Neural progenitor cell (in vitro differentiated cells): ENCODE measurements around the gene HS6ST3. TPM values are rescaled to one million over a fixed set of nuclear protein-coding genes. Genes with fewer than 3 reads are reported as not detected.

Source experiments
- DNase-seq: peaks from one replicate; pipeline ENCODE4 v3.0.0-alpha.2; 2016; ENCODE audit warnings: low spot score
- H2AFZ ChIP-seq: fragments of 200-600 bp; sonication (generic); replicated peaks from 2 replicates; pipeline ENCODE4 v1.6.1; 2016; ENCODE audit warnings: antibody characterized with exemption
- H3F3A ChIP-seq: fragments of 200-600 bp; sonication (generic); 2 replicates; pipeline ENCODE4 v1.6.1; 2016; ENCODE audit warnings: antibody characterized with exemption, low read depth
- H3K27ac ChIP-seq: fragments of 200-600 bp; sonication (generic); 2 replicates; pipeline ENCODE4 v1.5.1; 2016; ENCODE audit warnings: mild to moderate bottlenecking
- H3K27me3 ChIP-seq: fragments of 200-600 bp; sonication (generic); 2 replicates; pipeline ENCODE4 v1.6.1; 2016; ENCODE audit warnings: mild to moderate bottlenecking, moderate library complexity
- H3K36me3 ChIP-seq: fragments of 200-600 bp; sonication (generic); 2 replicates; pipeline ENCODE4 v1.5.1; 2016
- H3K4me1 ChIP-seq: fragments of 200-600 bp; sonication (generic); 2 replicates; pipeline ENCODE4 v1.6.1; 2016; ENCODE audit warnings: mixed run types
- H3K4me2 ChIP-seq: fragments of 200-600 bp; sonication (generic); 2 replicates; pipeline ENCODE4 v1.6.1; 2016
- H3K4me3 ChIP-seq: fragments of 200-600 bp; sonication (generic); 2 replicates; pipeline ENCODE4 v1.5.1; 2016
- H3K79me2 ChIP-seq: fragments of 200-600 bp; sonication (generic); 2 replicates; pipeline ENCODE4 v1.6.1; 2016; ENCODE audit warnings: low read depth
- H3K9ac ChIP-seq: fragments of 200-600 bp; sonication (generic); 2 replicates; pipeline ENCODE4 v1.6.1; 2016
- H3K9me3 ChIP-seq: fragments of 200-600 bp; sonication (generic); 2 replicates; pipeline ENCODE4 v1.5.1; 2016; ENCODE audit warnings: low read depth
- H4K20me1 ChIP-seq: fragments of 200-600 bp; sonication (generic); 2 replicates; pipeline ENCODE4 v1.6.1; 2016; ENCODE audit warnings: low read depth
- H3K27ac Mint-ChIP-seq: 3 replicates; pipeline ENCODE4 v1.8.0; 2021; ENCODE audit warnings: mixed read lengths
- H3K27me3 Mint-ChIP-seq: 2 replicates; pipeline ENCODE4 v1.8.0; 2022; ENCODE audit warnings: low read depth, mild to moderate bottlenecking, inconsistent platforms, moderate library complexity, mixed read lengths; ENCODE audit not compliant: insufficient read depth
- H3K36me3 Mint-ChIP-seq: 3 replicates; pipeline ENCODE4 v1.8.0; 2021; ENCODE audit warnings: mixed read lengths
- H3K4me1 Mint-ChIP-seq: 3 replicates; pipeline ENCODE4 v1.8.0; 2021; ENCODE audit warnings: mixed read lengths
- H3K4me3 Mint-ChIP-seq: 3 replicates; pipeline ENCODE4 v1.8.0; 2021; ENCODE audit warnings: mild to moderate bottlenecking, moderate library complexity, mixed read lengths
- H3K9me3 Mint-ChIP-seq: 3 replicates; pipeline ENCODE4 v1.8.0; 2020; ENCODE audit warnings: mixed read lengths
- EZH2 ChIP-seq: fragments of 200-600 bp; sonication (generic); IDR thresholded peaks from 2 replicates; pipeline ENCODE4 v1.6.1; 2017; ENCODE audit warnings: antibody characterized with exemption, mild to moderate bottlenecking, moderate library complexity
- EZH2phosphoT487 ChIP-seq: fragments of 200-600 bp; sonication (generic); IDR thresholded peaks from 2 replicates; pipeline ENCODE4 v1.6.1; 2017; ENCODE audit warnings: antibody characterized with exemption
- total RNA-seq: library from RNA; depleted of rRNA; stranded (reverse); fragments of >200 nt; gene quantifications from 2 replicates; pipeline ENCODE4 v1.2.3, GENCODE V29; 2015; ENCODE audit warnings: low replicate concordance
- TF ChIP-seq, protein P1 (sequence below): fragments of 200-600 bp; sonication (generic); IDR thresholded peaks from 2 replicates; pipeline ENCODE4 v1.5.1; 2017; ENCODE audit warnings: antibody characterized with exemption, mild to moderate bottlenecking

The HS6ST3 gene
- total RNA-seq, 1 donor from 2014 or later = 0.39 TPM

DNA sequence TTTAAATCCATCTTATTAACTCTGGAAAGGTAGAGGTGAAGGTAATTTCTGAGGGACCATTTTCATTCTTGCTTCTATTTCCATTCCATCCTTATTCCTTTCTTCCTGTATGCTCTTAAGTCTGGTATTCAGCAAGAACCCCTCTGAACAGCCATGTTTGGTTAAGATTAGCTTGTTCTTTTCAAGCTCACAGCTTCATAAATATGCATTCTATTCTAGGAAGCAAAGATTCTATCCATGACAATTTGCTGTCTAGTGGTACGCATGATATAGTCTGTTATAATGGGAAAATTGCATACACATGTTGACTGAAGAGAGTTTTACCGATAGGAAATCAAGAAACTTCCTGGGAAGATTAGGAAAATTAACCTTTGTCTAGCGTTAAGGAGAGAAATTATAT is 218.7 kb downstream of the HS6ST3 start:
- no peaks in the 10 kb centered on the region for H3K4me1 Mint-ChIP-seq
- no peaks in the 10 kb centered on the region for H3K36me3 Mint-ChIP-seq
- Histone ChIP-seq H3F3A (no peaks in the 10 kb centered on the region), H2AFZ (no peak overlapping the region), H3K79me2 (no peaks in the 10 kb centered on the region), H3K4me3 (no peak overlapping the region), H3K27ac (no peak overlapping the region), H3K9ac (no peak overlapping the region), H3K27me3 (no peaks in the 10 kb centered on the region), H3K36me3 (no peaks in the 10 kb centered on the region), H3K4me2 (no peak overlapping the region), H3K9me3 (no peaks in the 10 kb centered on the region), H3K4me1 (no peaks in the 10 kb centered on the region), H4K20me1 (no peaks in the 10 kb centered on the region)
- H3K27ac Mint-ChIP-seq = no peak overlapping the region
- H3K4me3 Mint-ChIP-seq = no peak overlapping the region
- H3K9me3 Mint-ChIP-seq = no peaks in the 10 kb centered on the region
- TF ChIP-seq EZH2 (no peak), EZH2phosphoT487 (no peak)
- TF ChIP-seq, protein P1, sequence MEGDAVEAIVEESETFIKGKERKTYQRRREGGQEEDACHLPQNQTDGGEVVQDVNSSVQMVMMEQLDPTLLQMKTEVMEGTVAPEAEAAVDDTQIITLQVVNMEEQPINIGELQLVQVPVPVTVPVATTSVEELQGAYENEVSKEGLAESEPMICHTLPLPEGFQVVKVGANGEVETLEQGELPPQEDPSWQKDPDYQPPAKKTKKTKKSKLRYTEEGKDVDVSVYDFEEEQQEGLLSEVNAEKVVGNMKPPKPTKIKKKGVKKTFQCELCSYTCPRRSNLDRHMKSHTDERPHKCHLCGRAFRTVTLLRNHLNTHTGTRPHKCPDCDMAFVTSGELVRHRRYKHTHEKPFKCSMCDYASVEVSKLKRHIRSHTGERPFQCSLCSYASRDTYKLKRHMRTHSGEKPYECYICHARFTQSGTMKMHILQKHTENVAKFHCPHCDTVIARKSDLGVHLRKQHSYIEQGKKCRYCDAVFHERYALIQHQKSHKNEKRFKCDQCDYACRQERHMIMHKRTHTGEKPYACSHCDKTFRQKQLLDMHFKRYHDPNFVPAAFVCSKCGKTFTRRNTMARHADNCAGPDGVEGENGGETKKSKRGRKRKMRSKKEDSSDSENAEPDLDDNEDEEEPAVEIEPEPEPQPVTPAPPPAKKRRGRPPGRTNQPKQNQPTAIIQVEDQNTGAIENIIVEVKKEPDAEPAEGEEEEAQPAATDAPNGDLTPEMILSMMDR = no peak
- no peak for DNase-seq
- H3K27me3 Mint-ChIP-seq = no peaks in the 10 kb centered on the region

DNA sequence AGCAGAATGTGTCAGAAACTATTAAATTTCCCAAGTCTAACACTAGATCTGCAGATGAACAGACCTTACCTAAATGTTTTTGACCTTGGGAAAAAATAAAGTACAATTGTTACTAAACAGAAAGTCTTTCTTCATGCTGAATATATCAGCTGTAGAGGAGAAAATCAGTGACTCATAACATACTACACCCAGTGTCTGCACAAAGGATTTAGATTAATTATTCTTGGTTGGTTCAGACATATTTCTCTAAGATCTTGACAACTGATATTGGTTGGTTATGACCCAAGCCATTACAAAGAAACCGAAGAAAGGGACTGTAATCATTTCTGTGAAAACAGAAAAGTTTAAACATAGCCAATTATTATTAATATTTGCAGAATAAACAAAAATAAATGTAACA is 225.1 kb downstream of the HS6ST3 start:
- Histone ChIP-seq H3K27me3 (no peaks in the 10 kb centered on the region), H3K36me3 (no peaks in the 10 kb centered on the region), H3K9ac (no peak overlapping the region), H3K4me2 (no peak overlapping the region), H4K20me1 (no peaks in the 10 kb centered on the region), H3F3A (no peaks in the 10 kb centered on the region), H3K27ac (no peak overlapping the region), H3K4me1 (no peaks in the 10 kb centered on the region), H2AFZ (no peak overlapping the region), H3K9me3 (no peaks in the 10 kb centered on the region), H3K79me2 (no peaks in the 10 kb centered on the region), H3K4me3 (no peak overlapping the region)
- TF ChIP-seq EZH2phosphoT487 (no peak), EZH2 (no peak)
- TF ChIP-seq, protein P1 = no peak
- no peak overlapping the region for H3K27ac Mint-ChIP-seq
- H3K4me3 Mint-ChIP-seq = no peak overlapping the region
- no peak for DNase-seq
- H3K4me1 Mint-ChIP-seq = no peaks in the 10 kb centered on the region
- no peaks in the 10 kb centered on the region for H3K9me3 Mint-ChIP-seq
- no peaks in the 10 kb centered on the region for H3K36me3 Mint-ChIP-seq
- H3K27me3 Mint-ChIP-seq = no peaks in the 10 kb centered on the region

DNA sequence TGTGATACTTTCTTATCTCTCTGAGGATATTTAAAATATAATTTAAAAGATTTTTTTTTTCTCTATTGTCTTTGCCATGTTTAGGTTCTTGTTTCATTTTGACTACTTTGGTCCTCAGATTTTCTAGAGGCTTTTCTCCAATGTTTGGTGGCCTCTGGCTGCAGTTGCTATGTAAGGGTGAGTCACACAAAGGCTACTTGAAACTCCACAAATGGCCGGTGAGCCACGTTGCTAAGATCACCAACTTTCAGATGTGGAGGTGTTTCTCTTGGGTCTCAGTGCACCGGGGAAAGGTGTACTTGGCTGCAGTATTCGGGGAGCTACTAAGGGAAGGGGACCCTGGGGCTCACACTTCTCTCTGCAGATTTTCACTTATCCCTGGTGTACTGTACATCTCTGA is 248.1 kb downstream of the HS6ST3 start:
- H3K27ac Mint-ChIP-seq = no peak overlapping the region
- H3K9me3 ChIP-seq = no peaks in the 10 kb centered on the region
- no peaks in the 10 kb centered on the region for H4K20me1 ChIP-seq
- H3K36me3 ChIP-seq = no peaks in the 10 kb centered on the region
- no peaks in the 10 kb centered on the region for H3K4me1 Mint-ChIP-seq
- no peak overlapping the region for H3K4me2 ChIP-seq
- no peaks in the 10 kb centered on the region for H3F3A ChIP-seq
- no peak overlapping the region for H3K27ac ChIP-seq
- H3K9me3 Mint-ChIP-seq = no peaks in the 10 kb centered on the region
- no peak overlapping the region for H3K4me3 Mint-ChIP-seq
- H2AFZ ChIP-seq = no peak overlapping the region
- H3K4me3 ChIP-seq = no peak overlapping the region
- no peaks in the 10 kb centered on the region for H3K27me3 ChIP-seq
- H3K79me2 ChIP-seq = no peaks in the 10 kb centered on the region
- H3K9ac ChIP-seq = no peak overlapping the region
- TF ChIP-seq EZH2 = no peak
- no peak for TF ChIP-seq EZH2phosphoT487
- TF ChIP-seq, protein P1 = no peak
- no peaks in the 10 kb centered on the region for H3K4me1 ChIP-seq
- H3K27me3 Mint-ChIP-seq = no peaks in the 10 kb centered on the region
- no peaks in the 10 kb centered on the region for H3K36me3 Mint-ChIP-seq
- no peak for DNase-seq

DNA sequence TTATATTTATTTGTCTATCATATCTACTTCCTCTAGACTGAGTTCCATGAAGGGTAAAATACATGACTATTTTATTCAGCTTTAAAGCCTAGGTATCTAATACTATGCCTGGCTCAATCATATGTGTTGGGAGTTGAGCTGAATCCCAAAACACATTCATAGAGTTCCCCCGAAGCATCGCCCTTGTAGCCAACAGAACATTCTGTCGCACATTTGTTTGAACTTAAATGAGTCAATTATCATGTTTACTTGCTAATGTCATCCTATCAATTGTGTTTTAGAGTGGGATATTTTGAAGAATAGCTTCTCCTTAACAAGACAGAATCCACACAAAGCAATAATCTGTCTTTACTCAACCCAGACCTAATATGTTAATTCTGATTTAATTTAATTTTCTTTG is 252.4 kb downstream of the HS6ST3 start:
- TF ChIP-seq EZH2 (no peak), EZH2phosphoT487 (no peak)
- TF ChIP-seq, protein P1 = no peak
- no peaks in the 10 kb centered on the region for H4K20me1 ChIP-seq
- H3K4me3 ChIP-seq = no peak overlapping the region
- H3K9ac ChIP-seq = no peak overlapping the region
- H3K4me1 ChIP-seq = no peaks in the 10 kb centered on the region
- Mint-ChIP-seq H3K4me1 (no peaks in the 10 kb centered on the region), H3K27ac (no peak overlapping the region), H3K27me3 (no peaks in the 10 kb centered on the region), H3K9me3 (no peaks in the 10 kb centered on the region), H3K4me3 (no peak overlapping the region), H3K36me3 (no peaks in the 10 kb centered on the region)
- H3K4me2 ChIP-seq = no peak overlapping the region
- H3K27me3 ChIP-seq = no peaks in the 10 kb centered on the region
- no peak overlapping the region for H2AFZ ChIP-seq
- DNase-seq = no peak
- H3K36me3 ChIP-seq = no peaks in the 10 kb centered on the region
- no peaks in the 10 kb centered on the region for H3K9me3 ChIP-seq
- H3K79me2 ChIP-seq = no peaks in the 10 kb centered on the region
- no peak overlapping the region for H3K27ac ChIP-seq
- H3F3A ChIP-seq = no peaks in the 10 kb centered on the region
